Ectodermal cell (in vitro differentiated cells): ENCODE measurements around the gene KDM4B.

ENCODE experiments used
- H3K27ac ChIP-seq: 2 replicates; pipeline ENCODE4 v1.7.0; 2013; ENCODE audit warnings: mild to moderate bottlenecking, low read depth, low read length; ENCODE audit not compliant: insufficient read depth, poor library complexity, severe bottlenecking
- H3K27me3 ChIP-seq: 2 replicates; pipeline ENCODE4 v1.7.0; 2013; ENCODE audit warnings: mild to moderate bottlenecking, low read length; ENCODE audit not compliant: insufficient read depth, control insufficient read depth, poor library complexity, severe bottlenecking
- H3K36me3 ChIP-seq: one replicate; pipeline ENCODE4 v1.7.0; 2013; ENCODE audit warnings: low read length; ENCODE audit not compliant: control insufficient read depth, insufficient read depth
- H3K4me1 ChIP-seq: one replicate; pipeline ENCODE4 v1.7.0; 2013; ENCODE audit warnings: low read length; ENCODE audit not compliant: control insufficient read depth, insufficient read depth
- H3K4me3 ChIP-seq: 2 replicates; pipeline ENCODE4 v1.7.0; 2013; ENCODE audit warnings: low read depth, low read length, control low read depth; ENCODE audit not compliant: insufficient read depth
- H3K9me3 ChIP-seq: 2 replicates; pipeline ENCODE4 v1.7.0; 2013; ENCODE audit warnings: mild to moderate bottlenecking, low read length, moderate library complexity; ENCODE audit not compliant: control insufficient read depth
- WGBS, 2 experiments: methylation state at CpG; one replicate each; pipeline ENCODE4 v1.1.7; 2013; ENCODE audit warnings: missing lambda C conversion rate in 2 of 2; 5-methylcytosine and 5-hydroxymethylcytosine counted together

Gene KDM4B

DNA sequence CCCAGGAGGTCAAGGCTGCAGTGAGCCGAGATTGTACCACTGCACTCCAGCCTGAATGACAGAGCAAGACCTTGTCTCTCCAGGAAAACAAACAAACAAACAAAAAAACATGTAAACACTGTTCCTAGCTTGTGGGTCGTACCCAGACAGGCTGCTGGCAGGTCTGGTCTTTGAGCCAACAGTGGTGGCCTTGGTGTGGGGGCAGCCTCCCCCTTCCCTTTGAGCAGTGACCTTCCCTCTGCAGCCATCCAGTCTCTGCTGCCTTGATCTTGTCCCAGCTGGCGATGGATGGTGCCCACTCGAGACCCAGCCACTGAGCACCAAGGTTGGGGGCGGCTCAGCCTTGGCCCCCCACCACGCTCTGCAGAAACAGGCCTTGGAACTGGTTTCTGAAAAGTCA, 143.3 kb downstream of the KDM4B start:
- Histone ChIP-seq H3K27ac (no peak overlapping the region), H3K4me1 (peaks cover 43% of the 10 kb centered on the region), H3K4me3 (no peak overlapping the region), H3K36me3 (peaks cover 5% of the 10 kb centered on the region), H3K9me3 (no peaks in the 10 kb centered on the region), H3K27me3 (no peaks in the 10 kb centered on the region)
- whole genome bisulfite sequencing, 2 experiments: 76 to 79% methylated on average over 6 of the region's 6 CpGs

- no peak overlapping the region for H3K27ac ChIP-seq
- peaks cover 5% of the 10 kb centered on the region for H3K36me3 ChIP-seq
- H3K27me3 ChIP-seq: no peaks in the 10 kb centered on the region
- 40 to 46% methylated on average over 27 of the region's 27 CpGs for WGBS, 2 experiments
- no peak overlapping the region for H3K4me3 ChIP-seq
- no peaks in the 10 kb centered on the region for H3K9me3 ChIP-seq
- peaks cover 35% of the 10 kb centered on the region for H3K4me1 ChIP-seq
Measured at GRCh38 chr19:5112681-5113575, 144.0 kb downstream of the KDM4B start.

DNA sequence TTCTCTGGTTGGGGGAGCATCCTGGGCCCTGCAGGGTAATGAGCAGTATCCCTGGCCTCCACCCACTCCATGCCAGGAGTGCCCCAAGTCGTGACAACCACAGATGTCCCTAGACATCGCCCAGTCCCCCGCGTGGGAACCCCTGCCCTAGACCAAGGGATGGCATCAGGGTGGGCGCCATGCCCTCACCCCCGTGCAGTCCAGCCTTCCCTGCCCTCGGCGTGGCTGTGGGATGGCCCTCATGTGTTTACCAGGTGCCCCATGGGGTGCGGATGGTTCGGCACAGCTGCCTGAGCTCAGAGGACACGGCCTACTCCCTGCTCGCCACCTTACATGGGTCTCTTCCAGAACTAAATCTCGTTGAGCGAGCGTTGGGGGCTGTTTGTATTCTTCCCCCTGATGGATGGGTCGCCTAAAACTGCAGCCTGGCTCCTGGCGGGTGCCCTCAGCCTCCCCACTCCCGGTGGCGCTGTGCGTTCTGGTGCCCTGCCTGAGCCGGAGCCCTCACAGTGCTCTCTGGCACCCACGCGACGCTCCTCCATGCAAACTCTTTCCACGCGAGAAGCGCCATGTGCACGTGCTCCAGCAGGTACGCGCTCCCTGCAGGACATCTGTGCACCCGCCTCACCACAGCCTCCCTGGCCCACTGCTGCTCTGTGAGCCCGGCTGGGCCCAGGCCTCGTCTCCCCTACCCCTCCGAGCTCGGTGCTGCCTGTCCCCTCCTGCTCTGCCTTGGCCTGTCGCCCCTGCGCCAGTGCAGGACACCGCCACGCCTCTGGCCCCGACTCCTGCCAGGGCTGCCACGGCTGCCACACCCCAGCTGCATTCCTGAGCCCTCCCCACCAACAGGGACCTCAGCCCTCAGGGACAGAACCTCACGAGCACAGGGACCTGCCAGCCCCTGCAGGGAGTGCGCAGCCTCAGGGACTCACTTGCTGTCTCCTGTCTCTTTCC, 145.0 kb downstream of the KDM4B start:
- H3K4me3 ChIP-seq: no peak overlapping the region
- no peaks in the 10 kb centered on the region for H3K27me3 ChIP-seq
- peaks cover 5% of the 10 kb centered on the region for H3K36me3 ChIP-seq
- WGBS, 2 experiments: 89% methylated on average over 43 of the region's 43 CpGs
- H3K27ac ChIP-seq: no peak overlapping the region
- peaks cover 29% of the 10 kb centered on the region for H3K4me1 ChIP-seq
- no peaks in the 10 kb centered on the region for H3K9me3 ChIP-seq

GRCh38 chr19:5114727-5115126, 145.8 kb downstream of the KDM4B start:
- Histone ChIP-seq H3K27me3 (no peaks in the 10 kb centered on the region), H3K27ac (no peak overlapping the region), H3K9me3 (no peaks in the 10 kb centered on the region), H3K4me3 (no peak overlapping the region), H3K4me1 (peaks cover 29% of the 10 kb centered on the region), H3K36me3 (peaks cover 5% of the 10 kb centered on the region)
- WGBS, 2 experiments: 71 to 74% methylated on average over 11 of the region's 11 CpGs

DNA sequence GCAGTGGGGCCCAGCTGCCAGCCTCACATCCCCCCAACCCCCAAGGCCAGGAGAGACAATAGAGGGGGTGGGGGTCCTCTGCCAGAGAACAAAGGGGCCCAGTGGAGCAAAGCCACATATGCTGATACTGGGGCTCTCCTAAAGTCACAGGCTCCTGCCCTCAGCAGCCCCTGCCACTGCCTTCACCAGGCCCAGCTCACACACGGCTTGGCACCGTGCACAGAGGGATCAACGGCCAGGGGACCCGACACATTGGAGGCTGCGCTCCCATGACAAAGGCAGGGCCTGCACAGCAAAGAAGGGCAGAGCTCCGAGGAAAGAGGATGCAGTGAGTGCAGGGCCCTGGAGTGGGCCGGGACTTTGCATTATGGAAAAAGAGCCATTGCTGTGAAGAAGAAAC, 146.4 kb downstream of the KDM4B start:
- Histone ChIP-seq H3K9me3 (no peaks in the 10 kb centered on the region), H3K27me3 (no peaks in the 10 kb centered on the region), H3K4me3 (no peak overlapping the region), H3K4me1 (peaks cover 32% of the 10 kb centered on the region), H3K27ac (peak overlapping the region; percentile 31), H3K36me3 (peaks cover 5% of the 10 kb centered on the region)
- WGBS, 2 experiments: 60 to 70% methylated on average over 7 of the region's 7 CpGs

- H3K9me3 ChIP-seq: no peaks in the 10 kb centered on the region
- H3K36me3 ChIP-seq: peaks cover 5% of the 10 kb centered on the region
- H3K4me3 ChIP-seq: no peak overlapping the region
Measured at GRCh38 chr19:5115771-5116202, 146.9 kb downstream of the KDM4B start.

GRCh38 chr19:5116292-5116691, 147.4 kb downstream of the KDM4B start:
- no peak overlapping the region for H3K27ac ChIP-seq
- no peaks in the 10 kb centered on the region for H3K9me3 ChIP-seq
- H3K4me1 ChIP-seq: peaks cover 41% of the 10 kb centered on the region
- WGBS, 2 experiments: 97 to 98% methylated on average over 2 of the region's 2 CpGs
- no peak overlapping the region for H3K4me3 ChIP-seq
- H3K36me3 ChIP-seq: peaks cover 4% of the 10 kb centered on the region
- H3K27me3 ChIP-seq: no peaks in the 10 kb centered on the region

More at GRCh38 chr19:5115771-5116202, 146.9 kb downstream of the KDM4B start:
- 92 to 93% methylated on average over 5 to 6 of the region's 6 CpGs for WGBS, 2 experiments
- H3K27ac ChIP-seq: no peak overlapping the region
- H3K27me3 ChIP-seq: no peaks in the 10 kb centered on the region
- H3K4me1 ChIP-seq: peaks cover 36% of the 10 kb centered on the region

GRCh38 chr19:5117421-5117820, 148.5 kb downstream of the KDM4B start:
- Histone ChIP-seq H3K4me1 (peaks cover 48% of the 10 kb centered on the region), H3K27me3 (no peaks in the 10 kb centered on the region), H3K9me3 (no peaks in the 10 kb centered on the region), H3K36me3 (no peaks in the 10 kb centered on the region), H3K27ac (no peak overlapping the region), H3K4me3 (no peak overlapping the region)
- 90 to 92% methylated on average over 12 of the region's 12 CpGs for WGBS, 2 experiments

GRCh38 chr19:5118026-5118425, 149.1 kb downstream of the KDM4B start:
- peaks cover 42% of the 10 kb centered on the region for H3K4me1 ChIP-seq
- H3K36me3 ChIP-seq: peaks cover 4% of the 10 kb centered on the region
- no peak overlapping the region for H3K4me3 ChIP-seq
- H3K27ac ChIP-seq: no peak overlapping the region
- WGBS, 2 experiments: 90 to 93% methylated on average over 16 of the region's 16 CpGs
- no peaks in the 10 kb centered on the region for H3K9me3 ChIP-seq
- H3K27me3 ChIP-seq: no peaks in the 10 kb centered on the region
